Stomach (tissue), 9 donors: Measurements from ENCODE around the gene CCDC141. TPM values are rescaled to one million over a fixed set of nuclear protein-coding genes. Genes with fewer than 3 reads are reported as not detected.

Experiments
- DNase-seq, 2 donors: peaks; one replicate each; pipeline versions ENCODE4 v3.0.0 to v3.0.0-alpha.2; 2013 to 2019
- H3K27ac ChIP-seq, 5 donors: fragments of 200-600 bp in 4 of 5; sonication (generic) in 4 of 5; one replicate each; pipeline ENCODE4 v1.5.1; 2013 to 2019; ENCODE audit warnings: mild to moderate bottlenecking in 1 of 5, moderate library complexity in 1 of 5
- H3K27me3 ChIP-seq, 3 donors: fragments of 200-600 bp; sonication (generic); one replicate each; pipeline ENCODE4 v1.5.1; 2017 to 2019; ENCODE audit warnings: mixed run types in 1 of 3
- H3K36me3 ChIP-seq, 4 donors: fragments of 200-600 bp; sonication (generic); 1 replicate in 3 of 4; 2 replicates in 1 of 4; pipeline ENCODE4 v1.5.1; 2016 to 2019
- H3K4me1 ChIP-seq, 4 donors: fragments of 200-600 bp; sonication (generic); one replicate each; pipeline ENCODE4 v1.5.1; 2016 to 2019
- H3K4me3 ChIP-seq, 4 donors: fragments of 200-600 bp; sonication (generic) in 3 of 4; one replicate each; pipeline ENCODE4 v1.5.1; 2016 to 2019; ENCODE audit warnings: mild to moderate bottlenecking in 1 of 4
- H3K9me3 ChIP-seq, 4 donors: fragments of 200-600 bp; sonication (generic); one replicate each; pipeline ENCODE4 v1.5.1; 2016 to 2019
- CTCF ChIP-seq, 7 experiments: fragments of 450-650 bp in 4 of 7; fragments of 200-600 bp in 3 of 7; sonication (generic) in 3 of 7; IDR thresholded peaks; one replicate each; pipeline ENCODE4 v1.5.1; 2016 to 2019; ENCODE audit warnings: antibody characterized with exemption in 7 of 7, control low read depth in 2 of 7, mild to moderate bottlenecking in 1 of 7
- EP300 ChIP-seq: sonication (generic); formaldehyde crosslinking; IDR thresholded peaks from one replicate; pipeline ENCODE4 v1.6.1; 2017; ENCODE audit warnings: antibody characterized with exemption
- POLR2A ChIP-seq, 4 donors: fragments of 450-650 bp; IDR thresholded peaks; one replicate each; pipeline ENCODE4 v1.6.1; 2016; ENCODE audit warnings: antibody characterized with exemption in 4 of 4, control low read depth in 2 of 4, mild to moderate bottlenecking in 1 of 4, moderate library complexity in 1 of 4
- POLR2AphosphoS5 ChIP-seq, 3 donors: sonication (generic); formaldehyde crosslinking; IDR thresholded peaks; one replicate each; pipeline ENCODE4 v1.6.1; 2016; ENCODE audit warnings: antibody characterized with exemption in 3 of 3
- WGBS, 5 donors: extraction: QIAGEN DNeasy Blood & Tissue Kit in 3 of 5; methylation state at CpG; one replicate each; pipeline versions ENCODE4 v1.1.5 to v1.1.7; 2013 to 2018; 5-methylcytosine and 5-hydroxymethylcytosine counted together
- intact Hi-C: fragments of 100-400 bp; cut with DNase I; formaldehyde crosslinking; loops from one replicate; pipeline ENCODE4 v1.15.1; 2023; ENCODE audit warnings: low total_unique reads
- polyA plus RNA-seq, 3 donors: library from polyadenylated mRNA; stranded (reverse); fragments of 200-250 nt; gene quantifications; one replicate each; pipeline ENCODE4 v1.2.3, GENCODE V29; 2013
- total RNA-seq, 5 donors: library from RNA; depleted of rRNA; stranded (reverse); fragments of >200 nt; gene quantifications; one replicate each; pipeline versions ENCODE4 v1.1.0 to v1.2.3, GENCODE V29; 2014 to 2016
- donor health status: healthy with polysubstance abuse.
- donor health status: Bipolar disorder and iron deficiency.
- donor health status: healthy.

The CCDC141 gene
- total and polyA plus RNA-seq, 8 donors, result 0.10 to 12.5 (median 1.2) TPM; not detected in 1

GRCh38 chr2:178827111-178827510, 222.8 kb downstream of the CCDC141 start:
- no peaks in the 10 kb centered on the region for H3K9me3 ChIP-seq
- no peak overlapping the region for H3K4me3 ChIP-seq
- no peak overlapping the region for H3K27ac ChIP-seq
- H3K4me1 ChIP-seq, result no peaks in the 10 kb centered on the region
- no peaks in the 10 kb centered on the region for H3K27me3 ChIP-seq
- TF ChIP-seq EP300, result no peak
- no peak for TF ChIP-seq POLR2AphosphoS5 (IDR thresholded peaks at IDR 0.05)
- no peak for TF ChIP-seq POLR2A (IDR thresholded peaks at IDR 0.05)
- WGBS, 5 donors, result 61 to 84% (median 79%) methylated on average over 1 of the region's 1 CpG
- intact Hi-C loops, result no loop called here
- no peak for DNase-seq
- no peaks in the 10 kb centered on the region for H3K36me3 ChIP-seq

GRCh38 chr2:178825183-178825582, 224.8 kb downstream of the CCDC141 start:
- Histone ChIP-seq H3K9me3 (no peaks in the 10 kb centered on the region), H3K36me3 (no peaks in the 10 kb centered on the region), H3K27me3 (no peaks in the 10 kb centered on the region), H3K27ac (no peak overlapping the region), H3K4me3 (no peak overlapping the region), H3K4me1 (no peaks in the 10 kb centered on the region)
- TF ChIP-seq EP300, result no peak
- TF ChIP-seq CTCF (IDR thresholded peaks at IDR 0.05), result no peak
- no peak for TF ChIP-seq POLR2AphosphoS5 (IDR thresholded peaks at IDR 0.05)
- no peak for TF ChIP-seq POLR2A (IDR thresholded peaks at IDR 0.05)
- intact Hi-C loops, result no loop called here
- 0 to 82% (median 54%) methylated on average over 1 of the region's 1 CpG for WGBS, 5 donors
- no peak for DNase-seq

GRCh38 chr2:178824181-178824580, 225.8 kb downstream of the CCDC141 start:
- Histone ChIP-seq H3K27me3 (no peaks in the 10 kb centered on the region), H3K4me1 (peaks cover 0 to 5% (median 0%) of the 10 kb centered on the region in 4 donors), H3K9me3 (no peaks in the 10 kb centered on the region), H3K36me3 (no peaks in the 10 kb centered on the region), H3K27ac (no peak overlapping the region), H3K4me3 (no peak overlapping the region)
- TF ChIP-seq POLR2AphosphoS5 (IDR thresholded peaks at IDR 0.05) (no peak), CTCF (IDR thresholded peaks at IDR 0.05) (no peak), EP300 (no peak), POLR2A (IDR thresholded peaks at IDR 0.05) (no peak)
- intact Hi-C loops, result no loop called here
- DNase-seq, result no peak
- WGBS, 5 donors, result 81 to 97% (median 96%) methylated on average over 7 of the region's 7 CpGs

- intact Hi-C loops, result no loop called here
- no peaks in the 10 kb centered on the region for H3K36me3 ChIP-seq
- peak in 1 of 2 donors; percentile 12 for DNase-seq
Observed at GRCh38 chr2:178819992-178820391, 229.9 kb downstream of the CCDC141 start.

More at GRCh38 chr2:178819992-178820391, 229.9 kb downstream of the CCDC141 start:
- Histone ChIP-seq H3K27me3 (no peaks in the 10 kb centered on the region), H3K4me3 (no peak overlapping the region), H3K4me1 (peaks cover 0 to 5% (median 0%) of the 10 kb centered on the region in 4 donors), H3K27ac (no peak overlapping the region), H3K9me3 (no peaks in the 10 kb centered on the region)
- 21 to 31% (median 29%) methylated on average over 4 of the region's 4 CpGs for WGBS, 5 donors
- TF ChIP-seq POLR2AphosphoS5 (IDR thresholded peaks at IDR 0.05), result no peak
- TF ChIP-seq EP300, result no peak
- no peak for TF ChIP-seq CTCF (IDR thresholded peaks at IDR 0.05)
- no peak for TF ChIP-seq POLR2A (IDR thresholded peaks at IDR 0.05)
